Fibroblast of lung (primary cell): ENCODE data around the gene TOGARAM2. TPM values are rescaled to one million over a fixed set of nuclear protein-coding genes. Genes with fewer than 3 reads are reported as not detected.

Source experiments
- DNase-seq, 2 donors: peaks; one replicate each; pipeline versions ENCODE4 v3.0.0 to v3.0.0-alpha.2; 2010; ENCODE audit warnings: low read depth in 2 of 2
- H2AFZ ChIP-seq: 2 replicates; pipeline ENCODE4 v1.5.1; 2012; ENCODE audit warnings: low read length, control low read depth, inconsistent platforms
- H3K27ac ChIP-seq: 2 replicates; pipeline ENCODE4 v1.5.1; 2011; ENCODE audit warnings: low read length, control low read depth; ENCODE audit not compliant: insufficient read depth
- H3K27me3 ChIP-seq: 2 replicates; pipeline ENCODE4 v1.5.1; 2011; ENCODE audit warnings: mild to moderate bottlenecking, low read length; ENCODE audit not compliant: control insufficient read depth, insufficient read depth
- H3K36me3 ChIP-seq: 2 replicates; pipeline ENCODE4 v1.5.1; 2011; ENCODE audit warnings: low read length; ENCODE audit not compliant: control insufficient read depth, insufficient read depth
- H3K4me1 ChIP-seq: 2 replicates; pipeline ENCODE4 v1.5.1; 2011; ENCODE audit warnings: low read length; ENCODE audit not compliant: control insufficient read depth, insufficient read depth; ENCODE audit errors: extremely low read depth
- H3K4me2 ChIP-seq: 2 replicates; pipeline ENCODE4 v1.5.1; 2011; ENCODE audit warnings: low read length, control low read depth; ENCODE audit not compliant: insufficient read depth; ENCODE audit errors: extremely low read depth
- H3K4me3 ChIP-seq, 4 experiments: fragments of 200-600 bp in 1 of 4; sonication (generic) in 1 of 4; replicated peaks in 1 of 4; 2 replicates each; pipeline ENCODE4 v1.5.1; 2011 to 2016; ENCODE audit warnings: low read length in 4 of 4, low read depth in 3 of 4, mild to moderate bottlenecking in 3 of 4, control low read depth in 2 of 4, inconsistent platforms in 1 of 4, mixed read lengths in 1 of 4; ENCODE audit not compliant: insufficient read depth in 1 of 4; ENCODE audit errors: control extremely low read depth in 1 of 4
- H3K79me2 ChIP-seq: 2 replicates; pipeline ENCODE4 v1.5.1; 2012; ENCODE audit warnings: mild to moderate bottlenecking, low read length, inconsistent platforms; ENCODE audit not compliant: control insufficient read depth, insufficient read depth
- H3K9ac ChIP-seq: 2 replicates; pipeline ENCODE4 v1.5.1; 2011; ENCODE audit warnings: mild to moderate bottlenecking, low read length, control low read depth; ENCODE audit not compliant: insufficient read depth
- H3K9me3 ChIP-seq: 2 replicates; pipeline ENCODE4 v1.5.1; 2012; ENCODE audit warnings: low read depth, low read length; ENCODE audit not compliant: control insufficient read depth, insufficient read depth
- H4K20me1 ChIP-seq: 2 replicates; pipeline ENCODE4 v1.5.1; 2011; ENCODE audit warnings: low read length; ENCODE audit not compliant: control insufficient read depth, insufficient read depth; ENCODE audit errors: extremely low read depth
- CTCF ChIP-seq, 2 donors: IDR thresholded peaks in 1 of 2; conservative IDR thresholded peaks in 1 of 2; 1 replicate in 1 of 2; 2 replicates in 1 of 2; pipeline ENCODE4 v1.5.1; 2011 to 2012; ENCODE audit warnings: low read length in 2 of 2, control low read depth in 1 of 2, inconsistent platforms in 1 of 2, low read depth in 1 of 2, mild to moderate bottlenecking in 1 of 2
- EZH2 ChIP-seq: IDR thresholded peaks from 2 replicates; pipeline ENCODE4 v1.5.1; 2012; ENCODE audit warnings: low read length, control low read depth, mild to moderate bottlenecking; ENCODE audit errors: missing control alignments
- polyA plus RNA-seq, 2 donors: library from polyadenylated mRNA; depleted of rRNA in 1 of 2; stranded (reverse) in 1 of 2; unstranded in 1 of 2; fragments of >200 nt; gene quantifications; 2 replicates each; pipeline ENCODE4 v1.2.1, GENCODE V29; 2011 to 2012; ENCODE audit warnings: missing spikeins in 1 of 2
- total RNA-seq: library from RNA; depleted of rRNA; stranded (reverse); fragments of >200 nt; gene quantifications from 2 replicates; pipeline ENCODE4 v1.2.1, GENCODE V29; 2014

TOGARAM2 gene
- total and polyA plus RNA-seq, 2 donors (not counting 1 experiment from before 2014, with no cell fraction given) = 0.15 to 0.33 TPM

- H3K4me3 ChIP-seq = no peak overlapping the region
- no peak overlapping the region for H3K27ac ChIP-seq
- TF ChIP-seq CTCF (conservative IDR thresholded peaks at IDR 0.05 in 1 of 2, IDR thresholded peaks at IDR 0.05 in 1 of 2; ENCODE audit: low read depth in 1 of 2, low read length in 2 of 2) (no peak), EZH2 (no peak)
- DNase-seq = no peak
- H3K27me3 ChIP-seq = peaks cover 7% of the 10 kb centered on the region
- no peaks in the 10 kb centered on the region for H4K20me1 ChIP-seq
- no peaks in the 10 kb centered on the region for H3K79me2 ChIP-seq
- no peak overlapping the region for H3K4me2 ChIP-seq
- no peak overlapping the region for H3K9ac ChIP-seq
- no peaks in the 10 kb centered on the region for H3K9me3 ChIP-seq
- H2AFZ ChIP-seq = no peak overlapping the region
- H3K4me1 ChIP-seq = no peaks in the 10 kb centered on the region
- H3K36me3 ChIP-seq = no peaks in the 10 kb centered on the region
Observed at GRCh38 chr2:29023188-29023587, 42.1 kb downstream of the TOGARAM2 start.

GRCh38 chr2:29024882-29025430 is 43.9 kb downstream of the TOGARAM2 start:
- DNase-seq = no peak
- H3K27me3 ChIP-seq = peaks cover 4% of the 10 kb centered on the region
- H2AFZ ChIP-seq = no peak overlapping the region
- TF ChIP-seq EZH2 (no peak), CTCF (conservative IDR thresholded peaks at IDR 0.05 in 1 of 2, IDR thresholded peaks at IDR 0.05 in 1 of 2; ENCODE audit: low read depth in 1 of 2, low read length in 2 of 2) (no peak)
- H3K79me2 ChIP-seq = no peaks in the 10 kb centered on the region
- H3K27ac ChIP-seq = no peak overlapping the region
- no peak overlapping the region for H3K9ac ChIP-seq
- no peaks in the 10 kb centered on the region for H3K36me3 ChIP-seq
- H3K4me1 ChIP-seq = no peaks in the 10 kb centered on the region
- no peak overlapping the region for H3K4me3 ChIP-seq
- H4K20me1 ChIP-seq = no peaks in the 10 kb centered on the region
- no peak overlapping the region for H3K4me2 ChIP-seq
- H3K9me3 ChIP-seq = no peaks in the 10 kb centered on the region

- H3K9ac ChIP-seq = no peak overlapping the region
- H2AFZ ChIP-seq = no peak overlapping the region
- TF ChIP-seq CTCF (conservative IDR thresholded peaks at IDR 0.05 in 1 of 2, IDR thresholded peaks at IDR 0.05 in 1 of 2; ENCODE audit: low read depth in 1 of 2, low read length in 2 of 2) (no peak), EZH2 (no peak)
- H3K4me3 ChIP-seq = no peak overlapping the region
- no peak overlapping the region for H3K27ac ChIP-seq
- no peaks in the 10 kb centered on the region for H3K36me3 ChIP-seq
- peaks cover 4% of the 10 kb centered on the region for H3K27me3 ChIP-seq
- no peak for DNase-seq
- no peak overlapping the region for H3K4me2 ChIP-seq
- no peaks in the 10 kb centered on the region for H3K79me2 ChIP-seq
- no peaks in the 10 kb centered on the region for H4K20me1 ChIP-seq
- H3K4me1 ChIP-seq = no peaks in the 10 kb centered on the region
- H3K9me3 ChIP-seq = no peaks in the 10 kb centered on the region
Observed at GRCh38 chr2:29025711-29026110, 44.6 kb downstream of the TOGARAM2 start.
